ENCODE measurements around the gene RADIL. TPM values are rescaled to one million over a fixed set of nuclear protein-coding genes. Genes with fewer than 3 reads are reported as not detected.

The RADIL gene
- total RNA-seq, 1 experiment from 2014 or later = not detected

- POLR2A ChIA-PET = no interaction called here
- H3K27ac Mint-ChIP-seq (ENCODE audit: unreplicated experiment) = no peak overlapping the region
- no peaks in the 10 kb centered on the region for H3K4me1 Mint-ChIP-seq (ENCODE audit: low read depth, unreplicated experiment)
- intact Hi-C loops (cut with micrococcal nuclease; ENCODE audit: unreplicated experiment) = no loop called here
- H3K4me3 Mint-ChIP-seq (ENCODE audit: unreplicated experiment) = no peak overlapping the region
- no TSS peak for BruUV-seq (replicated peaks)
- no peaks in the 10 kb centered on the region for H3K27me3 ChIP-seq (replicated peaks; ENCODE audit: control insufficient read depth, insufficient read depth, low read length)
- H3K36me3 Mint-ChIP-seq (ENCODE audit: insufficient read depth, unreplicated experiment) = no peaks in the 10 kb centered on the region
- no peak for TF ChIP-seq CTCF (IDR thresholded peaks at IDR 0.05; ENCODE audit: insufficient read depth in 1 of 2, low read depth in 1 of 2, low read length in 1 of 2, severe bottlenecking in 1 of 2, unreplicated experiment in 1 of 2)
- H3K36me3 ChIP-seq (ENCODE audit: control insufficient read depth, insufficient read depth, low read length) = no peaks in the 10 kb centered on the region
- CTCF ChIA-PET = no interaction called here
- DNase-seq = no peak
- no peak overlapping the region for H3K4me3 ChIP-seq (ENCODE audit: low read depth, low read length)
- no peaks in the 10 kb centered on the region for H3K9me3 ChIP-seq
- no peaks in the 10 kb centered on the region for H3K9me3 Mint-ChIP-seq (ENCODE audit: unreplicated experiment)
- no peaks in the 10 kb centered on the region for H3K4me1 ChIP-seq
- H3K27me3 Mint-ChIP-seq (ENCODE audit: insufficient read depth, unreplicated experiment) = peaks cover 13% of the 10 kb centered on the region
Observed at GRCh38 chr7:4824120-4824775, 59.3 kb downstream of the RADIL start.

- Mint-ChIP-seq H3K4me1 (ENCODE audit: low read depth, unreplicated experiment) (no peaks in the 10 kb centered on the region), H3K27ac (ENCODE audit: unreplicated experiment) (no peak overlapping the region), H3K27me3 (ENCODE audit: insufficient read depth, unreplicated experiment) (peaks cover 16% of the 10 kb centered on the region), H3K36me3 (ENCODE audit: insufficient read depth, unreplicated experiment) (no peaks in the 10 kb centered on the region), H3K4me3 (ENCODE audit: unreplicated experiment) (no peak overlapping the region), H3K9me3 (ENCODE audit: unreplicated experiment) (no peaks in the 10 kb centered on the region)
- H3K9me3 ChIP-seq = no peaks in the 10 kb centered on the region
- no peaks in the 10 kb centered on the region for H3K36me3 ChIP-seq (ENCODE audit: control insufficient read depth, insufficient read depth, low read length)
- intact Hi-C loops (cut with micrococcal nuclease; ENCODE audit: unreplicated experiment) = no loop called here
- H3K27me3 ChIP-seq (replicated peaks; ENCODE audit: control insufficient read depth, insufficient read depth, low read length) = no peaks in the 10 kb centered on the region
- POLR2A ChIA-PET = no interaction called here
- H3K4me3 ChIP-seq (ENCODE audit: low read depth, low read length) = no peak overlapping the region
- no peaks in the 10 kb centered on the region for H3K4me1 ChIP-seq
- no TSS peak for BruUV-seq (replicated peaks)
- no peak for TF ChIP-seq CTCF (IDR thresholded peaks at IDR 0.05; ENCODE audit: insufficient read depth in 1 of 2, low read depth in 1 of 2, low read length in 1 of 2, severe bottlenecking in 1 of 2, unreplicated experiment in 1 of 2)
- DNase-seq = no peak
- CTCF ChIA-PET = no interaction called here
Observed at GRCh38 chr7:4823441-4824119, 59.9 kb downstream of the RADIL start.

GRCh38 chr7:4822677-4823076 is 60.8 kb downstream of the RADIL start:
- TF ChIP-seq CTCF (IDR thresholded peaks at IDR 0.05; ENCODE audit: insufficient read depth in 1 of 2, low read depth in 1 of 2, low read length in 1 of 2, severe bottlenecking in 1 of 2, unreplicated experiment in 1 of 2) = no peak
- no peaks in the 10 kb centered on the region for H3K4me1 Mint-ChIP-seq (ENCODE audit: low read depth, unreplicated experiment)
- H3K27ac Mint-ChIP-seq (ENCODE audit: unreplicated experiment) = no peak overlapping the region
- no TSS peak for BruUV-seq (replicated peaks)
- no peaks in the 10 kb centered on the region for H3K36me3 ChIP-seq (ENCODE audit: control insufficient read depth, insufficient read depth, low read length)
- H3K4me3 Mint-ChIP-seq (ENCODE audit: unreplicated experiment) = no peak overlapping the region
- H3K9me3 ChIP-seq = no peaks in the 10 kb centered on the region
- no peaks in the 10 kb centered on the region for H3K27me3 ChIP-seq (replicated peaks; ENCODE audit: control insufficient read depth, insufficient read depth, low read length)
- no peak for DNase-seq
- H3K4me1 ChIP-seq = no peaks in the 10 kb centered on the region
- peaks cover 16% of the 10 kb centered on the region for H3K27me3 Mint-ChIP-seq (ENCODE audit: insufficient read depth, unreplicated experiment)
- H3K36me3 Mint-ChIP-seq (ENCODE audit: insufficient read depth, unreplicated experiment) = no peaks in the 10 kb centered on the region
- CTCF ChIA-PET = no interaction called here
- no peaks in the 10 kb centered on the region for H3K9me3 Mint-ChIP-seq (ENCODE audit: unreplicated experiment)
- POLR2A ChIA-PET = interaction anchor here (0.5 kb wide), 1 partner anchor 386 kb away, joined by 3 read pairs; no protein-coding TSS in a partner anchor
- H3K4me3 ChIP-seq (ENCODE audit: low read depth, low read length) = no peak overlapping the region
- intact Hi-C loops (cut with micrococcal nuclease; ENCODE audit: unreplicated experiment) = no loop called here

All from Caco-2 (cell line).